Heart right ventricle (tissue), 16 donors: ENCODE results near the gene TNKS1BP1. TPM values are rescaled to one million over a fixed set of nuclear protein-coding genes. Genes with fewer than 3 reads are reported as not detected.
"Not testable (repeated sequence)": the region's sequence is repeated elsewhere in the genome, so short reads cannot be mapped to it uniquely, and the experiment has no call there.

ENCODE experiments used
- ATAC-seq, 8 donors: fragments of 200-7000 bp; cut with Tn5 transposase; one replicate each; pipeline ENCODE4 v1.9.1; 2020; ENCODE audit warnings: mild to moderate bottlenecking in 8 of 8, moderate library complexity in 8 of 8, moderate number of reproducible peaks in 1 of 8
- DNase-seq, 2 donors: peaks; one replicate each; pipeline ENCODE4 v3.0.0-alpha.2; 2020
- H3K27ac ChIP-seq, 10 donors: fragments of 200-600 bp; sonication (generic) in 2 of 10; one replicate each; pipeline versions ENCODE4 v1.5.0 to v1.8.0; 2020 to 2022; ENCODE audit warnings: mild to moderate bottlenecking in 3 of 10
- H3K27me3 ChIP-seq, 7 donors: fragments of 200-600 bp; one replicate each; pipeline ENCODE4 v1.8.0; 2021 to 2022; ENCODE audit warnings: mild to moderate bottlenecking in 2 of 7
- H3K36me3 ChIP-seq, 9 donors: fragments of 200-600 bp; sonication (generic) in 1 of 9; one replicate each; pipeline versions ENCODE4 v1.5.0 to v1.8.0; 2020 to 2022; ENCODE audit warnings: mild to moderate bottlenecking in 2 of 9
- H3K4me1 ChIP-seq, 9 donors: fragments of 200-600 bp; sonication (generic) in 1 of 9; one replicate each; pipeline versions ENCODE4 v1.5.0 to v1.8.0; 2020 to 2022; ENCODE audit warnings: mild to moderate bottlenecking in 4 of 9
- H3K4me3 ChIP-seq, 10 donors: fragments of 200-600 bp; sonication (generic) in 2 of 10; one replicate each; pipeline versions ENCODE4 v1.5.0 to v1.8.0; 2020 to 2022; ENCODE audit warnings: mild to moderate bottlenecking in 7 of 10, moderate library complexity in 2 of 10
- H3K9me3 ChIP-seq, 11 donors: fragments of 200-600 bp in 10 of 11; sonication (generic) in 2 of 11; one replicate each; pipeline versions ENCODE4 v1.5.0 to v1.8.0; 2013 to 2022; ENCODE audit warnings: mild to moderate bottlenecking in 2 of 11, control low read depth in 1 of 11, moderate library complexity in 1 of 11
- CTCF ChIP-seq, 9 donors: fragments of 200-600 bp; sonication (generic) in 2 of 9; IDR thresholded peaks; one replicate each; pipeline versions ENCODE4 v1.5.0 to v1.8.0; 2021 to 2022; ENCODE audit warnings: antibody characterized with exemption in 9 of 9, mild to moderate bottlenecking in 5 of 9, moderate library complexity in 1 of 9
- WGBS, 2 donors: extraction: QIAGEN DNeasy Blood & Tissue Kit; methylation state at CpG; one replicate each; pipeline ENCODE4 v1.1.7; 2013; ENCODE audit warnings: inconsistent platforms in 1 of 2; 5-methylcytosine and 5-hydroxymethylcytosine counted together
- intact Hi-C, 10 donors: fragments of 100-400 bp; cut with DNase I; formaldehyde crosslinking; loops; one replicate each; pipeline versions ENCODE4 v1.11.1 to v1.14.2; 2022
- polyA plus RNA-seq, 2 donors: library from polyadenylated mRNA; stranded (reverse); fragments of 200-250 nt; gene quantifications; one replicate each; pipeline ENCODE4 v1.2.3, GENCODE V29; 2013
- total RNA-seq, 10 donors: library from RNA; stranded (reverse); fragmentation: NEBNext Ultra II Directional in 3 of 10; extraction: Animal tissue kit (Norgen Biotek cat#: 25700) in 3 of 10; gene quantifications; one replicate each; pipeline versions ENCODE4 v1.2.1 to v1.2.4, GENCODE V29; 2021 to 2023
- donor health status: Arrhythmogenic right ventricular cardiomyopathy.
- donor health status: ischemic (EF 13 %, LVEDD 7.1; RV severe dilation, severe dysfunction).
- donor health status: healthy with polysubstance abuse.
- donor health status: DM: no; HTN: yes; CAD: no.
- donor health status: DM: no; HTN: no; CAD: no.
- donor health status: ischemic (EF 25% LVEDD 6.9; RV normal size, moderate dysfunction).
- donor health status: ischemic (EF 25% LVEDD 5.7; RV mildly dilated, moderate dysfunction).
- donor health status: healthy.
- donor health status: DM: yes; HTN: yes; CAD: no.
- donor health status: Ischemic cardiomyopathy.
- donor health status: ischemic (EF 35%, LVEDD 5.7; RV mildly dilated, moderate dysfunction).
- donor health status: nonischemic (EF 11% LVEDD 7.7; RV severe dilation, severe dysfunction).
- donor health status: DM: yes; HTN: yes; CAD: no.
- donor health status: PGD.
- donor health status: ischemic (EF 29% LVEDD 5.4; RV normal size, mild dysfunction).
- donor health status: nonischemic (EF 23%, LVEDD 6.1; RV moderate dilation, normal function).

Gene TNKS1BP1
- total and polyA plus RNA-seq, 12 donors = 19.9 to 118 (median 37.0) TPM

GRCh38 chr11:57297221-57297620 lies 27.5 kb downstream of the TNKS1BP1 start:
- Histone ChIP-seq H3K9me3 (peaks cover 0 to 45% (median 19%) of the 10 kb centered on the region in 11 donors), H3K4me3 (no peak overlapping the region), H3K27me3 (no peaks in the 10 kb centered on the region), H3K27ac (no peak overlapping the region), H3K36me3 (peaks cover 12 to 53% (median 37%) of the 10 kb centered on the region in 9 donors), H3K4me1 (peaks cover 0 to 21% (median 0%) of the 10 kb centered on the region in 9 donors)
- WGBS, 2 donors = 82 to 89% methylated on average over 2 of the region's 2 CpGs
- ATAC-seq (no peak), DNase-seq (no peak)
- no peak for TF ChIP-seq CTCF (IDR thresholded peaks at IDR 0.05)
- intact Hi-C loops = no loop called here

- intact Hi-C loops, ATAC-seq, DNase-seq, H3K4me3 ChIP-seq, H3K27me3 ChIP-seq, H3K27ac ChIP-seq: not testable (repeated sequence)
- H3K4me1 ChIP-seq = peaks cover 0 to 21% (median 0%) of the 10 kb centered on the region in 9 donors
- H3K9me3 ChIP-seq = peaks cover 0 to 45% (median 19%) of the 10 kb centered on the region in 11 donors
- 88 to 93% methylated on average over 3 of the region's 3 CpGs for WGBS, 2 donors
- H3K36me3 ChIP-seq = peaks cover 12 to 43% (median 27%) of the 10 kb centered on the region in 9 donors
These were observed 28.5 kb downstream of the TNKS1BP1 start for GRCh38 chr11:57296205-57296604.

GRCh38 chr11:57294225-57295131 lies 30.3 kb downstream of the TNKS1BP1 start:
- no peak for TF ChIP-seq CTCF (IDR thresholded peaks at IDR 0.05)
- Histone ChIP-seq H3K4me3 (no peak overlapping the region), H3K27me3 (no peaks in the 10 kb centered on the region), H3K36me3 (peaks cover 0 to 25% (median 10%) of the 10 kb centered on the region in 9 donors), H3K9me3 (peaks cover 0 to 28% (median 8%) of the 10 kb centered on the region in 11 donors), H3K4me1 (peaks cover 0 to 23% (median 4%) of the 10 kb centered on the region in 9 donors), H3K27ac (peak overlapping the region in 1 of 10 donors; percentile 12)
- WGBS, 2 donors = 82 to 88% methylated on average over 2 of the region's 2 CpGs
- ATAC-seq = peak in 7 of 8 donors; percentile 36 to 66 (median 51)
- no peak for DNase-seq
- intact Hi-C loops = no loop called here

GRCh38 chr11:57290288-57290687 lies 34.5 kb downstream of the TNKS1BP1 start:
- Histone ChIP-seq H3K27me3 (no peaks in the 10 kb centered on the region), H3K4me3 (no peak overlapping the region), H3K36me3 (no peaks in the 10 kb centered on the region), H3K4me1 (peaks cover 0 to 34% (median 10%) of the 10 kb centered on the region in 9 donors), H3K9me3 (no peaks in the 10 kb centered on the region), H3K27ac (no peak overlapping the region)
- DNase-seq = no peak
- intact Hi-C loops = no loop called here
- WGBS, 2 donors = 22 to 38% methylated on average over 1 of the region's 1 CpG
- no peak for ATAC-seq
- TF ChIP-seq CTCF (IDR thresholded peaks at IDR 0.05) = no peak
